Stimulated activated CD8-positive, alpha-beta memory T cell treated with anti-CD3 and anti-CD28 coated beads, Interleukin-7, amount 100 ng/mL, for 24 hours (primary cell): ENCODE measurements around the gene CGB7.
"Not testable (repeated sequence)": the region's sequence is repeated elsewhere in the genome, so short reads cannot be mapped to it uniquely, and the experiment has no call there.

Experiments used
- DNase-seq: peaks from one replicate; pipeline ENCODE4 v3.0.0-alpha.2; 2020; ENCODE audit warnings: low read depth

CGB7 gene

GRCh38 chr19:49073514-49074378 is 16.2 kb upstream of the CGB7 start:
- DNase-seq, result no peak

DNA sequence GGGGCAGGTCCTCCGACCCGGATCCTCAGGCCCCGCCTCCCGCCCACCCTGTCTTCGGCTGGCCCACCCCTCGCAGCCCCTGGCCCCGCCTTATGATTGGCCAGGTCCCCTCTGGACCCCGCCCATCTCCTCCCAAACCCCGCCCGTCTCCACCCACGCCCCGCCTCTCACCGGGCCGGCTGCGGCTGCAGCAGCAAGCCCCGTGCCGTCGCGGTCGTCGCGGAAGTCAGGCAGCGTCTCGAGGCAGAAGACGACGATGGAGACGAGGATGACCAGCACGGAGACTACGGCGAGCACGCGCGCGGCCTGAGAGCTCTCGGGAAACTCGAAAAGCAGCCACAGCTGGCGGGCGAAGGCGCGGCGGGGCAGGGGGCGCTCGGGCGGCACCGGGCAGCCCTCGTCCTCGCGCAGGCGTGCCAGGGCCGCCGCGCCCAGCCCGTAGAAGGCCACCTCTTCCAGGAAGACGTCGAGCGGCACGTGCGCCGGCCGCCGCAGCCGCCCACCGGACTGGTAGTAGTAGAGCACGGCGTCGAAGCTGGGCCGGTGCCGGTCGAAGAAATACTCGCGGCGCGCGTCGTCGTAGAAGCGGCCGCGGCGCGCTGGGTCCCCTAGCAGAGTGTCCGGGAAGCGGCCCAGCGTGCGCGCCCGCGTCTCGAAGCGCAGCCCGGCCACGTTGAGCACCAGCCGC is 14.5 kb upstream of the CGB7 start:
- DNase-seq, result no peak

- DNase-seq, result no peak
Measured at GRCh38 chr19:49070416-49070815, 12.9 kb upstream of the CGB7 start.

DNA sequence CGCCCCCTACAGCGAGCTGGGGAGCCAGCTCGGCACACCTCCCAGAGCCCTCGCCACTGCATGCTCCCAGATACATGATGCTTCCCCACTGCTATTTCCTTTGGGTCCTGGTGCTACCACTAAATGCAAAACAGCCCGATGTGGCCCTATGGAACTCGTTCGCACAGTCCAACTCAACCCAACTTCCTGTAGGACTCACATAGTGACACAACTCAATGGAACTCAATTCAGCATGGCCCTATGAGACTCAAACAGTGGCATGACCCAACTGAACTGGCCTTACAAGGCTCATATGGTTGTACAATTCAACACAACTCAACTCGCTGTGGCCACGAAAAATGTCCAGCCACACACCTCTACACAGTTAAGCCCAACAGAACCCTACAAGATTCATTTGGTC is 11.5 kb upstream of the CGB7 start:
- no peak for DNase-seq

- no peak for DNase-seq
Measured at GRCh38 chr19:49067554-49067953, 10.0 kb upstream of the CGB7 start.

- DNase-seq, result no peak
Measured at GRCh38 chr19:49065905-49066512, 8.5 kb upstream of the CGB7 start.

DNA sequence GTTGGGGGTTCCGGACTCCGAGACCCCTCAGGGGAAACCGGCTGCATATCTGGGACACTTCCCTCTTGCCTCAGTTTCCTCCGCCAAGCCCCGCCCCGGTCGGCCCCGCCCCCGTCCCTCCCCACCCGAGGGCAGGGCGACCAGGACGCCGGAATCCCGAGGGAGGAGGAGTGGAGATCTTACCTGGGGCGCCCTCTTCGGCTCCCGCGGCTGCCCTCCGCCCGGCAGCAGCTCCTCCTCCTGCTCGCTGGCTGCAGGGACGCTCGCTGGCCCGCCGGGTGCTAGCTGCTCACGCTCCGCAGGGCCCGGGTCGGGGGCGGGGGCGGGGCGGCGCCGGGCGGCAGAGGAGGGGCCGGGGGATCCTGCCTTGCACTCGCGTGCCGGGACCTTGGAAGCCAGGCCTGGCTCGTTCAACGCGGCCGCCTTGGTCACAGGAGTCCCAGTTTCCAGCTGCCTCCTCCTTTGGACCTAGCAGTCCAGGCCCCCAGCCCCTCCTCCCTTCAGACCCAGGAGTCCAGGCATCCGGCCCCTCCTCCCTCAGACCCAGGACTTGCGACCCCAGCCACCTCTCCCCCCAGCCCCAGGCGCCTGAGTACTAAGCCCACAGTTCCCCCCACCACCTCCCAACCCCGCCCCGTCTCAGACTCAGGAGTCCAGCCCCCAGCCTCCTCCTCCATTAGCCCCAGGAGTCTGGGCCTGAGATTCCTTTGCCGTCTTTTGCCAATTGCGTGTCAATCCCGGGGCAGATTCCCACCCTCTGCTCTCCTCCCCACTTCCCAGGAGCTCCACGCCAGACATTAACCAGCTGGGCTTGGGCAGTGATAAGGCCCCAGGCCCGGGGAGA is 7.4 kb upstream of the CGB7 start, which contains the start of gene NTF4:
TSS of gene NTF4 (minus strand) at position 51 of the 844 bp plus-strand sequence. CDS start 2,821 bp downstream, outside the sequence.
- no peak for DNase-seq

DNA sequence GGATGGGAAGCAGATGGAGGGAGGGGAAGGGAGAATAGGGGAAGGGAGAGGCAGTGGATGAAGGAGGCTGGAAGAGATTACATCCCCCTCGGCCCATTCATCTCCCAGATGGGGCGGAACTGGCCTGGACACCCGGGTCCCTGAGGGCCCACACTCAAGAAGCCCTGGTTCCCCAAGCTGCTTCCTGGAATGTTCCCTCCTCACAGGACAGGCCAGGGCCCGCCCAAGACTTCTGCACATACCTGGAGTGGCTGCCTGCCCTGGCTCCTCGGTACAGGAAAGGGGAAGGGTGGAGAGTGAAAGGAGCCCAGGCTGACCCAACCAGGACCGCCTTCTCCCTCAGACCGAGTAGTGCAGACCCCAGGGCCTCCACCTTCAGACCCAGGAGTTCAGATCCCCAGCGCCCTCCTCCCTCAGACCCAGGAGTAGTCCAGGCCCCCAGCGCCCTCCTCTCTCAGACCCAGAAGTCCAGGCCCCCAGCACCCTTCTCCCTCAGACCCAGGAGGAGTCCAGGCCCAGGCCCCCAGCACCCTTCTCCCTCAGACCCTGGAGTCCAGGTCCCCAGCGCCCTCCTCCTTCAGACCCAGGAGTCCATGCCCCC is 6.6 kb upstream of the CGB7 start:
- DNase-seq, result no peak

DNA sequence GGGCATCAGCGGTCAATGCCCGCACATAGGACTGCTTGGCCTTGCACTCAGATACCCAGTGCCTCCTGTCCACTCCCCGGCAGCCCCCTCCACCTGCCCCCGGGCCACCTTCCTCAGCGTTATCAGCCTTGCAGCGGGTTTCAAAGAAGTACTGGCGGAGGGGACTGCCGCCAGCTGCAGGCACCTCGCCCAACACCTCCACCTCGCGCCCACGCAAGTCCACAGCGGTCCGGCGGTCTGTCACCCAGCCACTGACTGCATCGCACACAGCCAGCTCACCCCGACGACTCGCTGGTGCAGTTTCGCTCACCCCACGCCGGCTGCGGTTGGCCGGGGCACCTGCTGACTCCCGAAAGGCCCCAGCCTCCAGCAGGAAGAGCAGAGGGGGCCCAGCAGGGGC is 3.9 kb upstream of the CGB7 start:
- no peak for DNase-seq

- no peak for DNase-seq
Measured at GRCh38 chr19:49061000-49061399, 3.5 kb upstream of the CGB7 start.

GRCh38 chr19:49059053-49059452 is 1.5 kb upstream of the CGB7 start:
- no peak for DNase-seq

GRCh38 chr19:49058562-49058961 is 1.0 kb upstream of the CGB7 start:
- DNase-seq, result no peak

GRCh38 chr19:49056902-49057596 is 500 bp downstream of the CGB7 start:
- not testable (repeated sequence) for DNase-seq

- no peak for DNase-seq
Measured at GRCh38 chr19:49056101-49056901, 1.2 kb downstream of the CGB7 start.

DNA sequence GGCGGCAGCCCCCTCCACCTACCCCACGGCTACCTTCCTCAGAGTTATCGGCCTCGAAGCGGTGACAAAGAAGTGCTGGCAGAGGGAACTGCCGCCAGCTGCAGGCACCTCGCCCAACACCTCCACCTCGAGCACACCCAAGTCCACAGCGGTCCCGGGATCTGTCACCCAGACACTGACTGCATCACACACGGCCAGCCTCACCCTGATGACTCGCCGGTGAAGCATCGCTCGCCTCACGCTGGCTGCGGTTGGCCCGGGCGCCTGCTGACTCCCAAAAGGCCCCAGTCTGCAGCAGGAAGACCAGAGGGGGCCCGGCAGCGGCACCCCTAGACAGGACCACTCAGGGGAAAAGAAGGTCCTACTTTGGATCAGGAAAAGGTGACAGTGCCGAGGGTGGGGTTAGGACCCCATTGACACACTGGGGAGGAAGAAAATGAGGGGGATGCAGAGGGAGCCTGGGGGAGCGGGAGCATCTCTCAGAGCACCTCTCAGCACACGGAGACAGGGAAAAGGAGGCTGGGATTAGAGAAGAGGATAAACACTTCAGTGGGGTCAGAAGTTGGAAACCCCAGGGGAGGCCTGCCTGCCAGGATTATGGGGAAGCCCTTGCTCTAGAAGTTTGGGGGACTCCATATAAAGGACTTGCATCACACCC is 7.0 kb downstream of the CGB7 start:
- not testable (repeated sequence) for DNase-seq

DNA sequence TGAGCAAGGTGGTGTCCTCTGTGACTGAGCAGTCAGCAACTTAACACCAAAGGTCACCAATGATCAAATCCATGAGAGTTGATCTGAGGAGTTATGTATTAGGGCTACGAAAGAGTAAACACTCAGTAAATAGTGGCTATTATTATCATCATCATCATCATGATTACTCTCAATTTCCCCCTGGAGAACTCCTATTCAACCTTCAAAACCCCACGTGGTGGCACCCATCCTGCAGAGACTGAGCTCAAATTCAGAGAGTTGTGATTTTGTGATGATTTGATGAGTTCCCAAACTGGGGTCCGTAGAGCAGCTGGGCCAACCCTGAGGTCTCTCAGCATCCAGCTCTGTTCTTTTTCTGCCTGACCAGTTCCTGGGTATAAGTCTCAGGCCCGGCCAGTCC is 7.7 kb downstream of the CGB7 start:
- DNase-seq, result not testable (repeated sequence)

DNA sequence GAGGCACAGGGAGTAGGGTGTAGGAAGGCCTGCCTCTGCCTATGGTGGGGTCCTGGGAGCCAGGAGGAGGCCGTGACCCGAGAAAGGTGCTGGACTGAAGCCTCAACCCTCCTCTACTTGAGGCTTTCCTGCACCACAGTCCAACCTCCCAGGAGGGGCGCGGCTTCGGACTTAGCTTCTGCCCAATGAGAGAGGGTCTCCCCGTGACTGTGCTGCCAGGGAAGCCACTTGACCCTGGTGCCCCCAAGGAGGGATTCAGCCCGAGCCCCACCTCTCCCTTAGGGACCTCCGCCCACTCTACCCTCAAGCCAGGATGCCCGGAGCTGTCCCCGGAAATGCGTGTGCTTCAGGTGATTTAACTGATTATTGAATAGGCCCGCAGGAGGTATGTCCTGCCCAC is 8.5 kb downstream of the CGB7 start, which contains the start of gene CGB8:
TSS of gene CGB8 (minus strand) at position 101 of the 400 bp plus-strand sequence. CDS start 372 bp downstream, outside the sequence.
- not testable (repeated sequence) for DNase-seq

- not testable (repeated sequence) for DNase-seq
Measured at GRCh38 chr19:49043548-49043947, 14.0 kb downstream of the CGB7 start, which contains the start of gene CGB5. TSS of gene CGB5 (plus strand) at chr19:49043848. CDS start at chr19:49044210, 362 bp downstream.

GRCh38 chr19:49042666-49043065 is 14.9 kb downstream of the CGB7 start:
- not testable (repeated sequence) for DNase-seq
